NCI-H748 treated with DMSO at 0.1 percent for 48 hours (cell line): Measurements from ENCODE around the gene BPIFA3.
"Not testable (repeated sequence)": the region's sequence is repeated elsewhere in the genome, so short reads cannot be mapped to it uniquely, and the experiment has no call there.

Experiments used
- DNase-seq: peaks from one replicate; lab custom pipeline; 2025; lab: John Stamatoyannopoulos, UW

The BPIFA3 gene

GRCh38 chr20:33217052-33217451, at the start of gene BPIFA3:
Gene BPIFA3 (plus strand): TSS chr20:33217352. CDS start chr20:33217537, 185 bp downstream.
- no peak for DNase-seq

- DNase-seq, result no peak
Measured at GRCh38 chr20:33167859-33168258, 49.3 kb upstream of the BPIFA3 start, which contains the start of gene BPIFA2. Gene BPIFA2 (plus strand): TSS chr20:33168159. CDS start chr20:33169146, 987 bp downstream.

- no peak for DNase-seq
Measured at GRCh38 chr20:33169176-33169794, 47.9 kb upstream of the BPIFA3 start.

DNA sequence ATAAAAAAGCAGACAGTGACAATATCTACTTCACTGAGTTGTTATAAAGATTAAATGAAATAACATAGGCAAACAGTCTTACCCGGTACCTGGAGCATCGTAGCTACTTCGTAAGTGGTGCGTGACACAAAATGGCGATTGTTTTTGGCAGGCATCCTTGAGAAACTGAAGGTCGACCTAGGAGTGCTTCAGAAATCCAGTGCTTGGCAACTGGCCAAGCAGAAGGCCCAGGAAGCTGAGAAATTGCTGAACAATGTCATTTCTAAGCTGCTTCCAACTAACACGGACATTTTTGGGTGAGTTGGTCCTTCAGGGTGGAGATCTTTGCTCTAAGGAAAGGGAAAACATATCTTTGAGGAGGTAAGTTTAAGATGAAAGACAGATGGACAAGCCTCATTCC, 44.4 kb upstream of the BPIFA3 start:
- DNase-seq, result no peak

- DNase-seq, result no peak
Measured at GRCh38 chr20:33175123-33175522, 42.0 kb upstream of the BPIFA3 start.

DNA sequence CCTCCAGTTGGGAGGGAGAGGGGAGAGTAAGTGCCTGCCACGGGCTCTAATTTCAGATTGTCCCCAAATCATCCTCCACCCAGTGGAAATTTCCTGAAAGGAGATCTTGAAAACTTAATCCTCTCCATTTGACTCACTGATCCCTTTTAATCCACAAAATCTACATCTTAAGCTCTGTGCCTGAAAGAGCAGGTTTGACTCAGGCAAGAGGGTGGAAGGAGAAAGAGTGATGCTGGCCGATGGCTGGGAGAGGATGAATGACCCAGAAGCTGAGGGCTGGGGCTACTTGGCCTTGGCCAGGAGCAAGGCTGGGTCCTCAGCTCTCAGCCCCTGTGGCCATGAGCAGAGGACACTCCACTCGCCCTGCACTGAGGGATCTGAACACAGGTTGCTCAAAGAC, 41.1 kb upstream of the BPIFA3 start:
- no peak for DNase-seq

DNA sequence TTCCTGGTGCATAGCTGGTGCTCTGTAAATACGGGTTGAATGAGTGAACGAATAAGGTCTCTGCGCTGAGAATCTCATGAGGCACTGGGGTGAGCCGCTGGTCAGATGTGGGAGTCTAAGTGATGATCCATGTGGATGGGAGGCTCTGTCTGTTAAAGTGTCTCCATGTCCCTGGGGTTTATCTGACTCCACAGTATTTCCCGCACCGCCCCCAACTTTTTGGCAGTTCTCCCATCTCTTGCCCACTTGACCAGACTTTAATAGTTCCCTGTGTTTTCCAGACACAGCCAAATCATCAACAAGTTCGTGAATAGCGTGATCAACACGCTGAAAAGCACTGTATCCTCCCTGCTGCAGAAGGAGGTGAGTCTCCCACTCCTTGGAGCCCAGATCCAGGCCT, 39.3 kb upstream of the BPIFA3 start:
- DNase-seq, result no peak

DNA sequence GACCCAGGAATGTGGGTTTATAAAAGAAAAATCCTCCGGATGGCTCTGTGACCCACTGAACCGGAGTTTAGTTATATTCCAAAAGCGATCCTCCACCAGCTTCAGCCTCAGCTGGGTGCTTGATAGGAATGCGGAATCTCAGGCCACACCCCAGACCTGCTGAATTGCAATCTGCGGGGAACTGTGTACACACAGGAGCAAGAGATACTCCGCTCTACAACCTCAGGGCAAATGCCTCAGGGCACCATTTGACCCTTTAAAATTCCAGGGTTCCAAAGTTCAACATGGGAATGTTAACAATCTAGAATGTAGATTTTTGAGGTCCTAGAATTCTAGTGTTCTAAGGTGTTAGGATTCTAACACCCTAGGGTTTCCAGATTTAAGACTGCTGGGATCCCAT, 38.4 kb upstream of the BPIFA3 start:
- DNase-seq, result no peak

- DNase-seq, result no peak
Measured at GRCh38 chr20:33180169-33180568, 37.0 kb upstream of the BPIFA3 start.

DNA sequence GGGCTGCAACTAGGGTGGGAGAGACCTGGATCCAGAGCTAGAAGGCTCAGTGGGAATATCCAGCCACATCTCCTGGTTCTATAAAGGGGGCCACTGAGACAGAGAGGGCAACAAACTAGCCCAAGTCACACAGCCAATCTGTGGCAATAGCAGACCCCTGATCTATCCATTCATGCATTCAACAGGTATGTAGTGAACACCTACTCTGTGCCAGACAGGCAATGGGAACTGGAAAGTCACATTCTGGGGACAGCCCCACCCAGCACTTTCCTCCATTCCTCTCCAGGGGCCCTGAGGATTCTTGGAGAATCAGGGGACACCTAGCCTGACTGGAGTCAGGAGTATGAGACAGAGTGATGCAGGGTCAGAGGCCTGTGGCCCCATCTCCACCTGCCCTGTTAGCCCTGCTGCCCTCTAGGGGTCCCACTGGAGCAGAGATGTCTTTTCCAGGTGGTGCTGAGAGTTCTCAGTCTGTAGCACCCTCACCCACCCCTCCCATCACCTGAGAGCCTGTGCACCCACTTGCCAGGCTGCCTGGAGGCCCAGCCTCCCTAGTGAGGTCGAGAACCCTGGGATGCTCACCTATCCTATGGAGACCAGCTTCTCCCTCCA, 35.6 kb upstream of the BPIFA3 start:
- no peak for DNase-seq

DNA sequence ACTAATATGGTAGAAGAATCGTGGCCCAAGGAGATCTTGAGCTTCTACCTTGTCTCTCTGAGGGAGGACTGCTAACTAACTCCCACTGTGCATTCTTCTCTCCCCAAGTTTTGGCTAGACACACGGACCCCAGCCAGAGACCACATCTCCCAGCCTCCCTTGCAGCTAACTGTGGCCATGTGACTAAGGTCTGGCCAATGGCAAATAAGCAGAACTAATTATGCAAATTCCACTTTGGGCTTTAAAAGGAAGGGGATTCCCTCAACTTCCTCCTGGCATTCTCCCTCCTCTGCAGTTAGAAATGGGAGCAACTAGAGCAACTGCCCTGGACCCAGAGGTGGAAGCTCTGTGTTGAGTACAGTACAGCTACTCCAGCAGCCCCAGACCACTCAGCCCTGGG, 33.8 kb upstream of the BPIFA3 start:
- no peak for DNase-seq

DNA sequence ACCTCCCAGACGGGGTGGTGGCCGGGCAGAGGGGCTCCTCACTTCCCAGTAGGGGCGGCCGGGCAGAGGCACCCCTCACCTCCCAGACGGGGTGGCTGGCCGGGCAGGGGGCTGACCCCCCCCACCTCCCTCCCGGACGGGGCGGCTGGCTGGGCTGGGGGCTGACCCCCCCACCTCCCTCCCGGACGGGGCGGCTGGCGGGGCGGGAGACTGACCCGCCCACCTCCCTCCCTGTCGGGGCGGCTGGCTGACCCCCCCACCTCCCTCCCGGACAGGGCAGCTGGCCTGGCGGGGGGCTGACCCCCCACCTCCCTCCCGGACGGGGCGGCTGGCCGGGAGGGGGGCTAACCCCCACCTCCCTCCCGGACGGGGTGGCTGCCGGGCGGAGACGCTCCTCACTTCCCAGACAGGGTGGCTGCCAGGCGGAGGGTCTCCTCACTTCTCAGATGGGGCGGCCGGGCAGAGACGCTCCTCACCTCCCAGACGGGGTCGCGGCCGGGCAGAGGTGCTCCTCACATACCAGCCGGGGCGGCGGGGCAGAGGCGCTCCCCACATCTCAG, 32.0 kb upstream of the BPIFA3 start:
- not testable (repeated sequence) for DNase-seq

- DNase-seq, result no peak
Measured at GRCh38 chr20:33187491-33187890, 29.7 kb upstream of the BPIFA3 start.

GRCh38 chr20:33188421-33188820, 28.7 kb upstream of the BPIFA3 start:
- no peak for DNase-seq

- DNase-seq, result peak; percentile 5
Measured at GRCh38 chr20:33191484-33191883, 25.7 kb upstream of the BPIFA3 start.

GRCh38 chr20:33191955-33192354, 25.2 kb upstream of the BPIFA3 start:
- DNase-seq, result no peak

- DNase-seq, result no peak
Measured at GRCh38 chr20:33192912-33193501, 24.1 kb upstream of the BPIFA3 start.

DNA sequence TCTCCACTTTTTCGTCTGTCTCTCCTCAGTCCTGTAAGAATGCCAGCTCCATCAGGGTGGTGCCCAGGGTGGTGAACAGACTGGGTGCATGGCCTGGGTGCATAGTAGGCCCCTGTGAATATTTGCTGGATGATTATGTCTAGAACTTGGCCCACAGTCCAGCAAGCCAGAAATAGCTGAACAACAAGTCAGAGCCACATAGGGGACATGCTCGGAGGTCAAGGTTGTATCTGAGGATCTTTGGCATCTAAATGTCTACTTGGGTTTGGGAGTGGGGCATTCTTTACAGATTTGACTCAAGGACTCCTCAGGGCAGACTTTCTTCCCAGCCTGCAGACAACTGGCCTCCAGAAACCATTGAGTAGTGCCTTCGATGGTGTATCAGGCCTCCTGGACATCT, 18.1 kb upstream of the BPIFA3 start:
- no peak for DNase-seq

DNA sequence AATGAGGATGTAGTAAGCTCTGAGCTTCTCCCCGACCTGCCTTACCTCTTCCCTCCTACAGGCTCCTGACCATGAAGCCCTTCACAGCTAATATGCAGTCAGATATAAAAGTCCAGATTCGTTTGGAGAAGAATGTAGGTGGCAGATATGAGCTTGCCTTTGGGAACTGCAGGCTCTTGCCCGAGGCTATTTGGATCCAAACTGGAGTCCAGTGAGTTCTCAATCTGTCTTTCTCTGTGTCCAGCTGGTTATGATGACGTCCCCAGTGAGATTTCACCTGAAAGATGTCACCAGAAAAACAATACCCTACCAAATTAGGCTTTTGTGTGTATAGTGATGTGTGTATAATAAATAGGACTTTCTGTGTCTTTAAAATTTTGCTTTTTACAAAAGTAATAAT, 14.7 kb upstream of the BPIFA3 start:
- DNase-seq, result no peak

GRCh38 chr20:33203444-33203843, 13.7 kb upstream of the BPIFA3 start:
- no peak for DNase-seq

DNA sequence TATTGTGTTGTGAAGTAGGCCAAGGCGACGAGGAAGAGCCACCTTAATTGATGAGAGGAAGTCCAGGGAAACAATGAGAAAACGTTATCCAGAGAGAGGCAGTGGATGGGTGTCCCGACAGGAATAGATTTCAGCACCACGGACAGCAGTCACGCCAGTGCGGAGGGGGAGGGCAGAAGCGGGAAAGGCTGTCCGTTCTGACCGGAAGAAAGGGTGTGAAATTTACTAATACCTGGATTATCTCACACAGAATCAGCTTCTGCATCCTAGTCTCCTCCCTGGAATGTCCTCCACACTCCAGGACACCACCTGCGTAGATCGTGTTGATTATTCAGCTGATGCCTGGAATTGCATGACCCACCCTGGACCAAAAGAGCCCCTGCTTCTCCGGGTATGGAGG, 7.4 kb upstream of the BPIFA3 start:
- no peak for DNase-seq

GRCh38 chr20:33210371-33210770, 6.8 kb upstream of the BPIFA3 start:
- DNase-seq, result no peak

- peak; percentile 45 for DNase-seq
Measured at GRCh38 chr20:33211817-33212424, 5.2 kb upstream of the BPIFA3 start.
